ELF-1 (cell line): Measurements from ENCODE around the gene NLGN4Y.

ENCODE experiments used
- DNase-seq: peaks from one replicate; pipeline ENCODE4 v3.0.0-alpha.2; 2016; ENCODE audit warnings: low read depth, low spot score

NLGN4Y gene

DNA sequence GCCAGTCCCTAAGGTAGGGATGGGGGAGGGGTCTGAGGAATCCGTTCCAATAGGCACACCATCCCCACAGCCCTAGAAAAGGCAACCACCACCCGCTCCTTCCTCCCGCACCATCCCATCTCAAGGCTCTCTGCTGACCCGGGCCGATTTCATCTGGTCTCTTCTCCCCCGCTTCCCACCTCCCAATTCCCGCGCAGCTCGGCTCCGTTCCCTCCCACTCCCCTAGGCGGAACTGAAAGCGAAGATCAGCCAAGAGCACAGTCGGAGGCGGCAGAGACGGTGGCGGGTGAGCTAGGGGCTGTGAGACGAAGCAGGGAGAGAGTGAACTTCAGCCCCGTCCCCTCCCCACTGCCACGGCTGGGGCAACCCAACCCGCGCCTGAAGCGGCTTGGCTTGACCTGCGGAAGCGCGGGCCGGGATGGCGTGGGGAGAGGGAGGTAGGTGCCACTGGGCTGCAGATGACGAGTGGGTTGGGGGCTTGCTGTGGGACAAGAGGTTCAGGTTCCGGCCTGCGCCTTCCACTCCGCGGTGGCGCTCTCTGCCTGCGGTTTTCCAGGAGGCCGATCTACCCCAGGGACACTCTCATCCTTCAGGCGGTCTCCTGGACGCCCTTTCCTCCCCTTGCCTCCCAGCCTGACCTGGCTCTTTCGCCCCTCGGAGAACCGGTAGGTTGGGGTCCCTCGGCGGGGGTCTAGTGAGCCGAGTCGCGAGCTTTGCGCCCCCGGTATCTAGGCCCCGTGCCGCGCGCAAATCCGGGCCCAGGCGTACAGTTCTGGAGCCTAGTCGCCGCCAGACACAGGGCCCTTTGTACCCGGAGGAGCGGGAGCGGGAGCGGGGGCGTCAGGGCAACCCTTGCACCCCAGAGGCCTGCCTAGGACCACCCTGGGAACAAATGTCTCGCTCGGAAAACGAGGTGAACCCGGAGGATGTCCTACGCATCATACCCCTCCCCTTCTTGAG is at the start of gene NLGN4Y:
NLGN4Y (plus strand) TSS at position 258 of the 960 bp plus-strand sequence. CDS start 97,591 bp downstream, outside the sequence.
- no peak for DNase-seq

DNA sequence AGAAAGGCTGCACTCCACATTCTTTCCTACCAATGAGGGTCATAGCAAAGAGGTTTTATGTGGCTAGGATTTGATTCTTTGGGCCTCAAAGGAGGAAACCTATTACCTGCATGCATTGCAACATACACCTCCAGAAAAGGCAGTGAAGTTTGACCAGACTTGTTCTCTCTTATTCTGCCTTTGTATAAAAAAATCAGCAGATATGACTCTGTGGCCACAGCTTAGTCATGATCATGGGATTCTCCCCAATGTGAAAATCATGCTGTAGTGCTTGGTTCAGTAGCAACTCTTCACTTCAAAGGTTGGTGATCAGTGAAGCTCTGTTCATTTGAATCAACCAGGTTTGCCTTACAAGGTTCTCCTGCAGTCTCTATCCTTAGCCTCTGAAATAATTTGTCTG is 38.4 kb upstream of the NLGN4Y start:
- DNase-seq = no peak

- DNase-seq = no peak
These were observed 34.1 kb upstream of the NLGN4Y start for GRCh38 chrY:14490226-14490625.

DNA sequence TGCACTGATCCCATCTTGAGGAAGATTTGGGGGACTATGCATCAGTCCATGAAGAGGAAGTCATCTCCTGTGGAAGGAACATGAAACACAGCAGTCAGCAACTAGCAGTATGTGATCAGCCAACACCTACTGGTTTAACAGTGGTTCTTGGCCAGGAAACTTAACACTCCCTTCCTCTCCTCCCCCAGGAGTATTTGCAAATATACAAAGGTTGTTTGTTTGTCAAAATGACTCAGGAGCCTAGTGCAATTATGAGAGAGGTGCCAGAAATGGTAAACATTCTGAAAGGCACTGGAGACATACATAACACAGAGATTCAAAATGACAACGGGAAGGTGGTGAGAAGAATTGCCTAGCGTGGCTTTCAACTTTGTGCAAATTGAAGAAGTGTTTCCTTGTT is 26.3 kb upstream of the NLGN4Y start:
- DNase-seq = no peak

DNA sequence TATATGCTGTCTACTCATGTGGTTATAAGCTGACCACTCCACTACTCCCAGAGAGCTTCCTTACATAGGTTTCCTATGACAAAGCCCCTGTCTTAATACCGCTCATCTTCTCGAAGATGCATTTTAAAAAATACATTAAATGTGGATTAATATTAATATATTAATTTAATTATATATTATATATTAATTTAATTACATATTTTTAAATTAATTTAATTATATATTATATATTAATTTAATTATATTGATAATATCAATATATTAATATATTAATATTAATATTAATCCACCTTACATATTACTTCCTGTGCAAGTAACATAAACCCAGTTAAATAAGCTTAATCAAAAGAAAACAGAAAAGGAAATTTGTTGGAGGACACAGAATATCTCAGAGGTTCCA is 19.7 kb upstream of the NLGN4Y start:
- DNase-seq = no peak

- DNase-seq = no peak
These were observed 1.9 kb upstream of the NLGN4Y start for GRCh38 chrY:14522379-14522950.

- DNase-seq = no peak
These were observed 648 bp upstream of the NLGN4Y start for GRCh38 chrY:14523491-14524271.

GRCh38 chrY:14525315-14525714 is 986 bp downstream of the NLGN4Y start:
- no peak for DNase-seq

- DNase-seq = no peak
These were observed 4.0 kb downstream of the NLGN4Y start for GRCh38 chrY:14528361-14528760.

DNA sequence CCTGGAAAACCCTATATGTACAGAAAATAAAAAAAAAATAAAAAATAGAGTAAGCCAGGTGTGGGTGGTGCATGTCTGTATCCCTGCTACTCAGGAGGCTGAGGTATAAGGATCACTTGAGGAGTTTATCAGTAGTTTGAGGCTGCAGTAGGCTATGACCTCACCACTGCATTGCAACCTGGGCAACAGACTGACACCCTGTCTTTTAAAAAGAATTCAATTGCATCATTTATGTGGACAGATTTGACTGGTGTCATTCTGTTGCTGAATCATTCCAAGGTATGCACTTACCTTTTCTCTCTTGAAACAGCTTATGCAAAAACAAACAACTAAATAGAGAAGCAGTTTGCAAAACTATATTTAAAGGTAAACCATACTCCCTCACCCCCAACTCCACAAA is 12.4 kb downstream of the NLGN4Y start:
- no peak for DNase-seq

DNA sequence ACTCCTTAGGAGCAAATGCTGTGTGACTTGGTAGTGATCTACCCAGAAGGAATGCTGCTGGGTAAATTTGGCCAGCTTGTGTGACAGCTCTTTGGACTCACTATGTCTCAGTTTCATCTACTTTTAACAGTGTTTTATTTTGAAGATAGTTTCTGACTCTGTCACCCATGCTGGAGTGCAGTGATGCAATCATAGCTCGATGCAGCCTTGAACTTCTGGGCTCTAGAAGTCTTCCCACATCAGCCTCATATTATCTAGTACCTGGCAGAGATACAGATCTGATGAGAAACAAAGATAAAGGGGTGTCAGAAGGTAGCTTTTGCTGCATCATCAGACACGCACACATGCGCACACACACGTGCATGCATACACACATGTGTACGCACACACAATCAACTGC is 19.2 kb downstream of the NLGN4Y start:
- DNase-seq = no peak

DNA sequence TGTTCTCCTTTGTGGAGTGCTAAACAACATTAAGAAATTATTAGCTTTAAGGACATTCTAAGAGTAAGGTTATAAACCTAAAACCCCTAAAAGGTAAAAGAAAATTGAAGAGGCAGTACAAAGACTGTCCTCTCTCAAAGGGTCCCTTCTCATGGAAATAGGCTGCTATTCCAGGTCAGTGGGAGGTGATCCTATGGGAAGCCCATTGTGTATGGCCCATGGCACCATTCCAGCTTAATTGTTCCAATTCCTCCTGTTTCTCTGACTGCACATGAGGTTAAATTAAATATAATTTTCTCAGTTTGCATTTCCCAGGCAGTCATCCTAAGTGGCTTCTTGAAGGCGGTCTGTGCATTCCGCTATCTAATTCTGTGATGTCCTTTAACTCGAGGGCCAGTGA is 57.0 kb downstream of the NLGN4Y start:
- DNase-seq = no peak

- DNase-seq = no peak
These were observed 62.4 kb downstream of the NLGN4Y start for GRCh38 chrY:14586725-14587124.

- no peak for DNase-seq
These were observed 77.0 kb downstream of the NLGN4Y start for GRCh38 chrY:14601372-14601771.

GRCh38 chrY:14617625-14618024 is 93.3 kb downstream of the NLGN4Y start:
- no peak for DNase-seq

DNA sequence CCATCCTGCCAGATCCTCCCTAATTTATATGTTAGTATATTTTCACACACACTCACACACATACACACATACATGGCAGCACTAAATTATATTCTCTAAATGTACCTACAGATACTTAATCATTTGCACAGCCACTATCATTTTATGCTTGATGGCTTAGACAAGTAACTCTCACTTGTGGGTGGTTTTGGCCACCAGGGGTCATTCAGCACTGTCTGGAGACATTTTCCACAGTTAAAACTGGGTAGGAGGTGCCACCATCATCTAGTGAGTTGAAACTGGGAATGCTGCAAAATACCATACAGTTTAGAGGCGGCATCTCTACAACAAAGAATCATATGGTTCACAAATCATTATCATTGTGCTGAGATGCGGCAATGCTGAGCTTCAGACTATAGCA is 94.2 kb downstream of the NLGN4Y start:
- DNase-seq = no peak

DNA sequence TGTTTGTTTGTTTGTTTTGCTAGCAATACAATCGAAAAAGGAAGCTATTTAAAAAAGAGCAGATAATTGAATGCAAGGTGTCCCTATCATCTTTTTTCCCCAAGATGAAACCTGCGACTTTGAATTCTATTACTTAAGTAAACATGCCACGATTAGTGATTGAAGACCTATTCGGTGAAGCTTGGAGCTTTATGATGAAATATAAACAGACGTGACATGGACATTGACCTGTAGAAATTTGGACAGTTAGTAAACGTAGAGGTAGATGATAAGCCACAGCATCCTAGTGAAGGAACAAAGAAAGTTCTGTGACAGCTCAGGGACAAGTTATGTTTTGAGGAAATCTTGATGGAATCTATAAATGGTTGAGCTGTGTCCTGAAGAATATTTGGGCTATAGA is 103.9 kb downstream of the NLGN4Y start:
- no peak for DNase-seq

GRCh38 chrY:14631676-14632075 is 107.3 kb downstream of the NLGN4Y start:
- no peak for DNase-seq

GRCh38 chrY:14633718-14634117 is 109.4 kb downstream of the NLGN4Y start:
- DNase-seq = no peak

DNA sequence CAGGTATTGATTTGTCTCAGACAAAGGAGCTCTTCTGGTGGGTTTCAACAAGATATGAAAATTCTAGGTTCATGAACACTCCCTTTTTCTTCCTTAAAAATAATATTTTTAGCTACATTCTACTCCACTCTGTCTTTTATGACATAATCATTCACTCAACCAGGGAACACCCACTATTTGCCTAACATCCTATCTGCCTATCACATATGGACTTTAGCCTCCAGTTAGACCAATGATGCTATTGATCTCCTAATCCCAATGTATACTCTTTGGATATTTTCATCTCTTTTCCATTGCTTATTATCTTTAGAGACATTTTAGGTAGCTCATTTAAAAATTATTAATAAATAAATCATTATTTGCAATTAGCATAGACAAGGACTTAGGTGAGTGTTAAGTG is 110.6 kb downstream of the NLGN4Y start:
- no peak for DNase-seq

DNA sequence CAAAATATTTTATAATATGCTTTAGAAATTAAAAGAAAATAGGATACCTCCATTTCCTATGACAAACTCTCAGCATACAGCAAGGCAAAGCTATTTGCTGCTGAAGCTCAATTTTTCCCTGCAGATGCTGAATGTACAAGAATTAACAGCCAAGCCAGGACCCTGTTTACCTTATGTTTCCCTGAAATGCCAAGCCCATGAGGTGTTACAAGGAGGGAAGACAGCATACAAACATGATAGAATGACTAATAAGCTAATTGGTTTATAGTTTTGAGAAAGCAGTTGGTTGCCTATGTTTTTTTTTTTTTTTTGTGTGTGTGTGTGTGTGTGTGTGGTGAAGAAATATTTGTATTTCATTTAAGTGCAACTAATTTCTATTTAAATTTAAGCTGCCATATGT is 113.2 kb downstream of the NLGN4Y start:
- DNase-seq = no peak

DNA sequence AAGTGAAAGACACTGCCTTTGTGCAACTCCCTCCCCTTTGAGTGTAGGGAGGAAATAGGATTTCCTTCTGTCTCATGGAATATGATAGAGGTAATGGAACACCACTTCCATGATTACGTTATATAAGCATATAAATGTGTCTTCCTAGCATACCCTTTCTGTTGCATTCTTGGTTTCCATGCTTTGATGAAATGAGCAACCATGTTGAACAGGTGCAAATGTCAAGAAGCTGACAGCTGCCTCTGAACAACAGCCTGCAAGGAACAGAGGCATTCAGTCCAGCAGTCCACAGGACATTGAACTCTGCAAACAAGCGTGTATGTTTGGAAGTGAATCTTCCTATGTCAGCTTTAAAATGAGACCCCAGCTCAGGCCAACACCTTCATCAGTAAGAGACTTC is 117.5 kb downstream of the NLGN4Y start:
- no peak for DNase-seq
